Activated CD4-positive, alpha-beta T cell treated with anti-CD3 and anti-CD28 coated beads for 36 hours (primary cell): ENCODE data around the gene PALS2. TPM values are rescaled to one million over a fixed set of nuclear protein-coding genes. Genes with fewer than 3 reads are reported as not detected.

Experiments used
- ATAC-seq: fragments of 200-7000 bp; cut with Tn5 transposase; one replicate; pipeline ENCODE4 v1.10.0; 2021; ENCODE audit warnings: mild to moderate bottlenecking, moderate library complexity
- CTCF ChIA-PET: fragments of 350-600 bp; sonication (Branson Sonifier 250); formaldehyde crosslinking; loops from one replicate; lab custom pipeline; 2021; ENCODE audit warnings: antibody characterized with exemption; lab: Charles Lee
- POLR2A ChIA-PET: fragments of 350-600 bp; sonication (Branson Sonifier 250); formaldehyde crosslinking; loops from one replicate; lab custom pipeline; 2021; ENCODE audit warnings: antibody characterized with exemption, inconsistent platforms; lab: Charles Lee
- DNase-seq: peaks from one replicate; pipeline ENCODE4 v3.0.0-alpha.2; 2020
- H3K27ac Mint-ChIP-seq: one replicate; pipeline ENCODE4 v1.8.0; 2021; ENCODE audit warnings: mixed read lengths
- H3K27me3 Mint-ChIP-seq: one replicate; pipeline ENCODE4 v1.8.0; 2021; ENCODE audit warnings: mixed read lengths
- H3K36me3 Mint-ChIP-seq: one replicate; pipeline ENCODE4 v1.8.0; 2021; ENCODE audit warnings: low read depth, mixed read lengths
- H3K4me1 Mint-ChIP-seq: one replicate; pipeline ENCODE4 v1.8.0; 2021; ENCODE audit warnings: mixed read lengths
- H3K4me3 Mint-ChIP-seq: one replicate; pipeline ENCODE4 v1.8.0; 2021; ENCODE audit warnings: mild to moderate bottlenecking, moderate library complexity, mixed read lengths
- H3K9me3 Mint-ChIP-seq: one replicate; pipeline ENCODE4 v1.8.0; 2021; ENCODE audit warnings: low read depth, mixed read lengths
- intact Hi-C, 2 experiments: fragments of 100-400 bp; cut with DNase I in 1 of 2; cut with micrococcal nuclease in 1 of 2; formaldehyde crosslinking; loops; one replicate each; pipeline versions ENCODE4 v1.14.2 to v1.15.1; 2022 to 2024; cut with DNase I, micrococcal nuclease
- total RNA-seq, 2 experiments: library from RNA; stranded (reverse); gene quantifications; one replicate each; pipeline ENCODE4 v1.2.3, GENCODE V29; 2021

Gene PALS2
- total RNA-seq, 2 experiments from 2014 or later: 20.8 to 41.7 TPM

DNA sequence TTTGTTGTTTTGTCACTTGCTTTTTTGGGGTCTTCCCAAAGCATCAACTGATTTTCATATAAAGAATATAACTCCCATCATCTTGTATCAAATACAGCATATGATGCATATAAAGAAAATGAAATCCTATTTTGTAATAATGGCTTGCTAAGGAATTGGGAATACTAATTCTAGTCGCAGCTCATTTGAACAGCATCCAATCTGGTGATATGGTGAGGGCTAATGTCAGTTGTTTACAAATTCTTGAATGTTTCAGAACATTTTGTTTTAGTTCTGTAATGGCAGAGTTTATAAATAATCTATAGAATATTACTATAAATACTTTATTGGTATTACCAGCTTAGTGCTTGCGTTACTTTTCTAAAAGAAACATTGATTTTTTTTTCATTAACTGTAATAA, 8.9 kb downstream of the PALS2 start:
- no peaks in the 10 kb centered on the region for H3K9me3 Mint-ChIP-seq
- ATAC-seq (no peak), DNase-seq (no peak)
- CTCF ChIA-PET: interaction anchor here (0.7 to 1.6 kb wide), 5 partner anchors 8 to 887 kb away, joined by 3 to 5 read pairs (median 3); partner anchors contain the start of gene PALS2
- intact Hi-C loops: no loop called here
- no peaks in the 10 kb centered on the region for H3K27me3 Mint-ChIP-seq
- no peak overlapping the region for H3K27ac Mint-ChIP-seq
- H3K36me3 Mint-ChIP-seq: peaks cover 2% of the 10 kb centered on the region
- no peak overlapping the region for H3K4me3 Mint-ChIP-seq
- POLR2A ChIA-PET: no interaction called here
- H3K4me1 Mint-ChIP-seq: peaks cover 33% of the 10 kb centered on the region

DNA sequence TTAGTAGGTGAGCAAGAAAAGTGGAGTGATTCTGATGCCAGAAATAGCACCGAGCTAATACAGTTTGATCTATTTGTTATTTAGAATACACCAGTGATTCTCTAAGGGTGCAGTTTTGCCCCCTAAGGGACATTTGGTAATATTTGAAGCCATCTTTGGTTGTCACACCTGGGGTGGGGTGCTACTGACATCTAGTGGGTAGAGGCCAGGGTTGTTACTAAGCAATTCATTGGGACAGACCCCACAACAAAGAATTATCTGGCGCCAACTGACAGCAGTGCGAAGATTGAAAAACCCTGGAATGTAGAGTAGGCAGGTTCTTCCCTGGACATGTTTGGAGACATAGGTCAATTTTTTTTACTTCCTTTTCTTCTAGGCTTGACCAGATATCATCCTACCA, 14.6 kb downstream of the PALS2 start:
- ChIA-PET CTCF (interaction anchor here (1.0 to 1.2 kb wide), 5 partner anchors 11 to 251 kb away, joined by 3 to 6 read pairs (median 4); no protein-coding TSS in a partner anchor), POLR2A (no interaction called here)
- Mint-ChIP-seq H3K4me3 (no peak overlapping the region), H3K4me1 (peaks cover 25% of the 10 kb centered on the region), H3K9me3 (no peaks in the 10 kb centered on the region), H3K27me3 (no peaks in the 10 kb centered on the region), H3K27ac (no peak overlapping the region), H3K36me3 (no peaks in the 10 kb centered on the region)
- intact Hi-C loops: loop anchor here (1.0 to 5.0 kb wide), 3 partner anchors 186 to 298 kb away; no protein-coding TSS in a partner anchor
- ATAC-seq: peak; percentile 64
- peak; percentile 64 for DNase-seq

DNA sequence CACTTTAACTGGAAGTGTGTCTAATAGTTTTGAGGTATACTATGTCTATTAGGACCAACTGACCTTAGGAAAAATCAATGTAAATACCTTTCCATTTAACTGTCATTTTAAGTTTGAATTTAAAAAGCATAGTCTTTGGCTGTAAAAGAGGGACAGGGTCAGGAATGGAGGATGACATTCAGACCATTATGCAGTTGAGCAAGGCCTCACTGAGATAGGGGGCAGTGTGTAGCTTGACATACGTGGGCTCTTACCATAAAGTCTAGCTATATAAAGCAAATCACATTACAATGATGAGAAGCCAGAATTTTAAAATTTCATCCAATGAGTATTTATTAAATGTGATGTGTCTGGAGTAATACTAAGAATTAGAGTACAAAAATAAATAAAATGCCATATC, 17.9 kb downstream of the PALS2 start:
- ATAC-seq (no peak), DNase-seq (no peak)
- Mint-ChIP-seq H3K4me3 (no peak overlapping the region), H3K36me3 (peaks cover 5% of the 10 kb centered on the region), H3K9me3 (no peaks in the 10 kb centered on the region), H3K27ac (no peak overlapping the region), H3K27me3 (no peaks in the 10 kb centered on the region), H3K4me1 (peaks cover 30% of the 10 kb centered on the region)
- POLR2A ChIA-PET: no interaction called here
- CTCF ChIA-PET: interaction anchor here (1.0 to 1.3 kb wide), 2 partner anchors 9 to 15 kb away, joined by 3 to 5 read pairs; no protein-coding TSS in a partner anchor
- intact Hi-C loops: loop anchor here in 1 of 2 experiments (5.0 kb wide), 1 partner anchor 71 kb away; no protein-coding TSS in a partner anchor

DNA sequence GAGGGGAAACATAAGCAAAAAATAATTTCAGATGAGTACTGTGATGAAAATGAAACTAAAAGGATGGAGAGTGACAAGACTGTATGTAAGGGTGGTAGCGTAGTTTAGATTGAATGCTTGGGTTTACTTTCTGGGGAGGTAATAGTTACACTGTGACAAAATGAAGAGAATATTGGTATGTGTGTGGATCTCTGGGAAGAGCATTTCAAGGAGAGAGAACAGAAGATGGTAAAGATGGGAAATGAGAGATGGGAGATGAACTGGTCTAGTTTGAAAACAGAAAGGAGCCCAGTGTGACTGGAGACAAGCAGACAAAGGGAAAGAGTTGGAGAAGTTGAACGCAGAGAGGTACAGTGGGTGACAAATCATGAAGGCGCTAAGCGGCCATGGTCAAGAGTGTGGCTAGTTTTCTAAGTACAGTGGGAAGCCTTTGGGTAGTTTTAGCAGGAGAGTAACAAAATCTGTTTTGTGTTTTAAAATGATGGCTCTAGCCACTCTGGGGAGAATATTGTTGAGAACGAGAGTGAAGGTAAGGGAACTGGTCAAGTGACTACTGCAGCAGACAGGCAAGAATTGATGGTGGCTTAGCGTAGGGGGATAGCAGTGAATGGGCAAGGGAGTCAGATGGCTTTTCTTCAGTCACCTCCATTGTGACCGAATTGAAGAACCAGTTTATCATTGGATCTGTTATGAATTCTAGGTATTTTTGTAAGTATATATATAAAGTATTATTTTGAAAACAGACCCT, 22.6 kb downstream of the PALS2 start:
- H3K4me1 Mint-ChIP-seq: peaks cover 6% of the 10 kb centered on the region
- H3K27ac Mint-ChIP-seq: no peak overlapping the region
- DNase-seq: no peak
- H3K4me3 Mint-ChIP-seq: no peak overlapping the region
- ChIA-PET POLR2A (interaction anchor here (0.6 kb wide), 1 partner anchor 14 kb away, joined by 3 read pairs; no protein-coding TSS in a partner anchor), CTCF (interaction anchor here (0.7 kb wide), 2 partner anchors 13 to 22 kb away, joined by 3 read pairs; no protein-coding TSS in a partner anchor)
- peak; percentile 73 for ATAC-seq
- intact Hi-C loops: no loop called here
- H3K27me3 Mint-ChIP-seq: no peaks in the 10 kb centered on the region
- peaks cover 8% of the 10 kb centered on the region for H3K36me3 Mint-ChIP-seq
- no peaks in the 10 kb centered on the region for H3K9me3 Mint-ChIP-seq

DNA sequence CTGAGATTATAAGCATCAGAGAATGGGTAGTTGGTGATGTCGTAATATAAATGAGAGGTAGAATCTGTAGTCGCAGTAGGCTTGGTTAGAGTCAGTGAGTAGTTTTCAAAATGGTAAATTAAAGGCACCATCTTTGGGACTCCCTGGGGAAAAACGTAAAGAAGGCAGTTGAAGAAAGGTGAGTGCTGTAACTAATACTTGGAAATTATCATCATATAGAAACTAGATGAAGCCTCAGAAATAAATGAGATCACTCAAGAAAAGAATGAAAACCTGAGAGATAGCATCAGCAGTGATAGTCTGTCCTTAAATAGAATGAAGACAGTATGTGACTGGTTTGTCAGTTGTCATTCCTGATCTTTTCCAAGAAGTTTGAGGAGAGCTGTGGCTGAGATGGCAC, 23.8 kb downstream of the PALS2 start:
- ATAC-seq (peak; percentile 75), DNase-seq (no peak)
- peaks cover 2% of the 10 kb centered on the region for H3K9me3 Mint-ChIP-seq
- H3K27me3 Mint-ChIP-seq: no peaks in the 10 kb centered on the region
- H3K4me3 Mint-ChIP-seq: no peak overlapping the region
- peaks cover 7% of the 10 kb centered on the region for H3K4me1 Mint-ChIP-seq
- intact Hi-C loops: no loop called here
- H3K27ac Mint-ChIP-seq: no peak overlapping the region
- ChIA-PET CTCF (interaction anchor here (1.1 kb wide), 1 partner anchor 212 kb away, joined by 3 read pairs; no protein-coding TSS in a partner anchor), POLR2A (no interaction called here)
- peaks cover 15% of the 10 kb centered on the region for H3K36me3 Mint-ChIP-seq

DNA sequence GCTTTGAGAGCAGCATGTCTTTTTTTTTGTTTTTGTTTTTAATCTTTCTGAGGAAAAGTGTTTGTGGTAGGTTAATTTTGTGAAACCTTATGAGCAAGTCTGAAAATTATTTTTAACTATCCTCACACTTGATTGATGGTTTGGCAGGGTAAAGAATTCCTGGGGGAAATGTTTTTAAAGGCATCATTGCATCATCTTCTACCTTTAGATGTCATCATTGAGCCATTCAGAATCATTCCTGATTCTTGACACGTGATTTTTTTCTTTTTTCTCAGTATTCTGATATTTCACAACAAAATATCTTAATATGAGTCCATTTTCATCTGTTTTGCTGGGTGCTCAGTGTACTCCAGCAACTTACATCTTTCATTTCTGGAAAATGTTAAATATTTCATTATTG, 28.3 kb downstream of the PALS2 start:
- CTCF ChIA-PET: interaction anchor here (0.8 kb wide), 1 partner anchor 25 kb away, joined by 3 read pairs; no protein-coding TSS in a partner anchor
- H3K27me3 Mint-ChIP-seq: no peaks in the 10 kb centered on the region
- no peak overlapping the region for H3K4me3 Mint-ChIP-seq
- DNase-seq (no peak), ATAC-seq (no peak)
- POLR2A ChIA-PET: no interaction called here
- intact Hi-C loops: no loop called here
- H3K4me1 Mint-ChIP-seq: peaks cover 11% of the 10 kb centered on the region
- H3K9me3 Mint-ChIP-seq: peaks cover 15% of the 10 kb centered on the region
- peaks cover 25% of the 10 kb centered on the region for H3K36me3 Mint-ChIP-seq
- no peak overlapping the region for H3K27ac Mint-ChIP-seq

DNA sequence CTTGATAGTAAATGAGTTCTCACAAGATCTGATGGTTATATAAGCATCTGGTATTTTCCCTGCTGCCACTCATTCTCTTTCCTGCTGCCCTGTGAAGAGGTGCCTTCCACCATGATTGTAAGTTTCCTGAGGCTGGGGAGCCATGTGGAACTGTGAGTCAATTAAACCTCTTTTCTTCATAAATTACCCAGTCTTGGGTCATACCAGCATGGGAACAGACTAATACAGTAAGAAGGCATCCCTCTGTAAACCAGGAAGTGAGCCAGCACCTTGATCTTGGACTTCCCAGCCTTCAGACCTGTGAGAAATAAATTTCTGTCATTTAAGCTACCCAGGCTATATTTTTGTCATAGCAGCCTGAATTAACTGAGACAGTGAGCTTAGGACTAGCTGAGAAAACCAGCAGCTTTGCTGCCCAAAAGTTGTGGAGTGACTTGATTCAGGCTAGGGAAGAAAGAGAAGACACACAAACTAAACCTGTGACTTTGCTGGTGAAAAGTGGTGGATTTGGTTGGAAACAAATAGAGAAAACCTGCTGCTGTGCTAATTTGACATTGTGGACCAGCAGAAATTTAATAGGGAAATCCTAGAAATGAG, 29.7 kb downstream of the PALS2 start:
- POLR2A ChIA-PET: no interaction called here
- intact Hi-C loops: no loop called here
- peaks cover 25% of the 10 kb centered on the region for H3K36me3 Mint-ChIP-seq
- ATAC-seq (no peak), DNase-seq (no peak)
- H3K9me3 Mint-ChIP-seq: peaks cover 15% of the 10 kb centered on the region
- no peak overlapping the region for H3K4me3 Mint-ChIP-seq
- peaks cover 17% of the 10 kb centered on the region for H3K4me1 Mint-ChIP-seq
- no peaks in the 10 kb centered on the region for H3K27me3 Mint-ChIP-seq
- no peak overlapping the region for H3K27ac Mint-ChIP-seq
- CTCF ChIA-PET: interaction anchor here (0.6 to 0.8 kb wide), 3 partner anchors 16 to 573 kb away, joined by 3 to 7 read pairs (median 3); no protein-coding TSS in a partner anchor

DNA sequence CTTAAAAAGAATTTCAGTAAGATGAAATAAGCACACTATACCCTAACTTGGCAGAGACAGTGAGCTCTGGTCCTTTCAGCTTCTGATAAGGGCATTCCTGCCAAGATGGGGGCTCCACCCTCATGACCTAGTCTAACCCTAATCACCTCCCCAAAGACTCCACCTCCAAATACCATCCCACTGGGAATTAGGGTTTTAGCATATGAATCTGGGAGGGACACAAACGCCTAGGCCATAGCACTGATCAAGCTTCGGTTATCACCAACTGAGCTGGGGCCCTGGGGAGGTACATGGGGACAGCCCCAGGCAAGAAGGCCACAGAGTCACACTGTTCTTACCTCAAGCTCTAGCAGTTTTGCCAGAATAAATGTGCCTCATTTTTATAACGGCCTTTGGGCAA, 31.4 kb downstream of the PALS2 start:
- Mint-ChIP-seq H3K36me3 (peaks cover 25% of the 10 kb centered on the region), H3K27me3 (no peaks in the 10 kb centered on the region), H3K4me1 (peaks cover 31% of the 10 kb centered on the region), H3K27ac (no peak overlapping the region), H3K9me3 (peaks cover 15% of the 10 kb centered on the region), H3K4me3 (no peak overlapping the region)
- ChIA-PET CTCF (interaction anchor here (0.6 kb wide), 1 partner anchor 51 kb away, joined by 3 read pairs; no protein-coding TSS in a partner anchor), POLR2A (no interaction called here)
- ATAC-seq (no peak), DNase-seq (no peak)
- intact Hi-C loops: no loop called here

DNA sequence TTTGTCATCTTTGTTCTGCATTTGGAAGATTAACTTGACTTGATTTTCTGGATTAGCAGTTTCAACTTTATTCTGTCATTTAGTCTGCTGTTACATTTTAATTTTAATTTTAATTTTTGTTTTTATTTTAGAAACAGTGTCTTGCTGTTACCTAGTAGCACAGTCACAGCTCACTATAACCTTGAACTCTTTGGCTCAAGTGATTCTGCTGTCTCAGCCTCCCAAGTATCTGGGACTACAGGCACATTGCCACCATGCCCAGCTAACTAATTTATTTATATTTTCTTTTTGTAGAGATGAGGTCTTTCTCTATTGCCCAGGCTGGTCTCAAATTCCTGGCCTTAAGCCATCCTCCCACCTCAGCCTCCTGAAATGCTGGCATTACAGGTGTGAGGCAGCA, 35.3 kb downstream of the PALS2 start:
- Mint-ChIP-seq H3K36me3 (no peaks in the 10 kb centered on the region), H3K27ac (no peak overlapping the region), H3K4me1 (peaks cover 29% of the 10 kb centered on the region), H3K4me3 (no peak overlapping the region), H3K27me3 (no peaks in the 10 kb centered on the region), H3K9me3 (no peaks in the 10 kb centered on the region)
- DNase-seq (no peak), ATAC-seq (no peak)
- ChIA-PET POLR2A (no interaction called here), CTCF (no interaction called here)
- intact Hi-C loops: no loop called here

DNA sequence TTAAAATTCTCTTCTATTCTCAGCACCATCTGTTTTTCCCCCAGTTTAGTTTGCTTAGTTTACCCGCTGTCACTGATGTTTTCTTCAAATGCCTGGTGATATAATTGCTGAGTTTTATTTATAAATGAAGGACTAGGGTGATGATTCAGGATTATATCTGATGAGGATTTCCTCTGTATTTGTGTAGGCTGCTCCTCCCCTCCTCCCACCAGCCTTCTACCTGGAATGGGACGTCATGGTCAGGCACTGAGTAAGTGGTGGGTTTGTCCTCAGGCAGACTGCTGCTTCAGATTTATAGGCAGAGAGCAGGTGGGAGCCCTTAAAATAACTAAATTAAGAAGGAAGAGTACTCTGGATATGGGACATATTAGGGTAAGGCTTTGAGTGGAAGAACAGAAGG, 35.8 kb downstream of the PALS2 start:
- Mint-ChIP-seq H3K27me3 (no peaks in the 10 kb centered on the region), H3K27ac (peak overlapping the region; percentile 47), H3K4me3 (no peak overlapping the region), H3K9me3 (no peaks in the 10 kb centered on the region), H3K36me3 (no peaks in the 10 kb centered on the region), H3K4me1 (peaks cover 29% of the 10 kb centered on the region)
- DNase-seq (peak; percentile 8), ATAC-seq (no peak)
- intact Hi-C loops: no loop called here
- CTCF ChIA-PET: no interaction called here
- POLR2A ChIA-PET: no interaction called here

DNA sequence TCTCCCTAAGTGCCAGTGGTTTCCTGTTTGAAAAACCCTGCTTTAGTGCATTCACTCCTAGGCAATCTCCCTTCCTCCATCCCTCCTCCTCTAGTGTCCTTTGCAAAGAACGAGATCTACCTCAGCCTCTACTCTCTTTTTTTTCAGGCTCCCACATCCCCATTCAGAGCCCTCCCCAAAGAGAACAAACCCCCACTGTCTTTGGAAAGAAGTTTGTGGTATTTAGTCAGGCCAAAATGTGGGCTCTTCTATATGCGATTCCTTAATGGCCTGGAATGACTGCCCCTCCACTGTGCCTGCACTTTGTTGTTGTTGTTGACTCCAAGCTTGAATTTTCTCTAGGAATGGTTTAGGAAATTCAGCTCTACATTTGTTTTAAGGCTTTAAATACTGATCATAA, 36.3 kb downstream of the PALS2 start:
- intact Hi-C loops: no loop called here
- Mint-ChIP-seq H3K27ac (no peak overlapping the region), H3K27me3 (no peaks in the 10 kb centered on the region), H3K4me3 (no peak overlapping the region), H3K9me3 (no peaks in the 10 kb centered on the region), H3K36me3 (no peaks in the 10 kb centered on the region), H3K4me1 (peaks cover 29% of the 10 kb centered on the region)
- no peak for DNase-seq
- ATAC-seq: no peak
- CTCF ChIA-PET: no interaction called here
- POLR2A ChIA-PET: no interaction called here
